ENCODE results near the gene MTA3. TPM values are rescaled to one million over a fixed set of nuclear protein-coding genes. Genes with fewer than 3 reads are reported as not detected.

MTA3 gene
- 97.1 to 107 TPM (median 106 TPM) in 3 replicates for total RNA-seq

GRCh38 chr2:42568401-42569115 is at the start of gene MTA3:
Gene MTA3 (plus strand): TSS chr2:42568632. CDS start chr2:42568746, 114 bp downstream.
- Mint-ChIP-seq H3K27me3 (ENCODE audit: low read depth) (no peaks in the 10 kb centered on the region), H3K27ac (peak within 1 kb of the TSS; percentile 98), H3K4me1 (peaks cover 23% of the 10 kb centered on the region), H3K36me3 (peaks cover 8% of the 10 kb centered on the region), H3K4me3 (peak within 1 kb of the TSS; percentile 90), H3K9me3 (no peaks in the 10 kb centered on the region)
- DNase-seq (ENCODE audit: low spot score in 2 of 2, unreplicated experiment in 2 of 2): peak; percentile 61 to 75
- TF ChIP-seq CTCF (IDR thresholded peaks at IDR 0.05; ENCODE audit: unreplicated experiment): no peak

DNA sequence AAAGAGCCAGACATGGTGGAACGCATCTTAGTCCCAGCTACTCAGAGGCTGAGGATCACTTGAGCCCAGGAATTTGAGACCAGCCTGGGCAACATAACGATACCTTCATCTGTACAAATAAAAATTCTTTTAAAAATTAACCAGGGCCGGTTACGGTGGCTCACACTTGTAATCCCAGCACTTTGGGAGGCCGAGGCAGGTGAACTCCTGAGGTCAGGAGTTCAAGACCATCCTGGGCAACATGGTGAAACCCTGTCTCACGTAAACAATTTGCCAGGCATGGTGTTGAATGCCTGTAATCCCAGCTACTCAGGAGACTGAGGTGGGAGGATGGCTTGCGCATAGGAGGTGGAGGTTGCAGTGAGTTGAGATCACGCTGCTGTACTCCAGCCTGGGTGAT is 48.8 kb upstream of the MTA3 start:
- Mint-ChIP-seq H3K36me3 (no peaks in the 10 kb centered on the region), H3K4me1 (peaks cover 4% of the 10 kb centered on the region), H3K27me3 (ENCODE audit: low read depth) (no peaks in the 10 kb centered on the region), H3K27ac (no peak overlapping the region), H3K9me3 (peaks cover 4% of the 10 kb centered on the region), H3K4me3 (no peak overlapping the region)
- DNase-seq (ENCODE audit: low spot score in 2 of 2, unreplicated experiment in 2 of 2): no peak
- no peak for TF ChIP-seq CTCF (IDR thresholded peaks at IDR 0.05; ENCODE audit: unreplicated experiment)

- Mint-ChIP-seq H3K27ac (no peak overlapping the region), H3K36me3 (no peaks in the 10 kb centered on the region), H3K4me1 (peaks cover 4% of the 10 kb centered on the region), H3K9me3 (peaks cover 4% of the 10 kb centered on the region), H3K27me3 (ENCODE audit: low read depth) (no peaks in the 10 kb centered on the region), H3K4me3 (no peak overlapping the region)
- no peak for TF ChIP-seq CTCF (IDR thresholded peaks at IDR 0.05; ENCODE audit: unreplicated experiment)
- DNase-seq (ENCODE audit: low spot score in 2 of 2, unreplicated experiment in 2 of 2): no peak
Observed at GRCh38 chr2:42522035-42522434, 46.4 kb upstream of the MTA3 start.

- Mint-ChIP-seq H3K36me3 (no peaks in the 10 kb centered on the region), H3K4me1 (peaks cover 4% of the 10 kb centered on the region)
Observed at GRCh38 chr2:42523341-42523740, 45.1 kb upstream of the MTA3 start.

GRCh38 chr2:42532397-42532796 is 36.0 kb upstream of the MTA3 start:
- DNase-seq (ENCODE audit: low spot score in 2 of 2, unreplicated experiment in 2 of 2): no peak
- Mint-ChIP-seq H3K4me3 (no peak overlapping the region), H3K36me3 (no peaks in the 10 kb centered on the region), H3K27me3 (ENCODE audit: low read depth) (no peaks in the 10 kb centered on the region), H3K4me1 (no peaks in the 10 kb centered on the region), H3K27ac (no peak overlapping the region), H3K9me3 (no peaks in the 10 kb centered on the region)
- TF ChIP-seq CTCF (IDR thresholded peaks at IDR 0.05; ENCODE audit: unreplicated experiment): no peak

More at GRCh38 chr2:42523341-42523740, 45.1 kb upstream of the MTA3 start:
- Mint-ChIP-seq H3K27ac (peak overlapping the region; percentile 36), H3K4me3 (no peak overlapping the region), H3K9me3 (peaks cover 4% of the 10 kb centered on the region), H3K27me3 (ENCODE audit: low read depth) (no peaks in the 10 kb centered on the region)
- no peak for TF ChIP-seq CTCF (IDR thresholded peaks at IDR 0.05; ENCODE audit: unreplicated experiment)
- no peak for DNase-seq (ENCODE audit: low spot score in 2 of 2, unreplicated experiment in 2 of 2)

Data from mesothelial cell of epicardium (in vitro differentiated cells).